GM23338 (cell line): ENCODE data around the gene TRIM61. TPM values are rescaled to one million over a fixed set of nuclear protein-coding genes. Genes with fewer than 3 reads are reported as not detected.

Source experiments
- ATAC-seq: fragments of 200-7000 bp; cut with Tn5 transposase; 3 replicates; pipeline ENCODE4 v1.9.1; 2020
- DNase-seq: peaks from one replicate; pipeline ENCODE4 v3.0.0-alpha.2; 2015; ENCODE audit warnings: low spot score
- H2AFZ ChIP-seq: fragments of 200-600 bp; sonication (generic); 2 replicates; pipeline ENCODE4 v1.8.0; 2016; ENCODE audit warnings: antibody characterized with exemption, mild to moderate bottlenecking, moderate library complexity
- H3F3A ChIP-seq: fragments of 200-600 bp; sonication (generic); replicated peaks from 2 replicates; pipeline ENCODE4 v1.8.0; 2017; ENCODE audit warnings: antibody characterized with exemption, mixed run types, low read depth
- H3K27ac ChIP-seq: fragments of 200-600 bp; sonication (generic); 2 replicates; pipeline ENCODE4 v1.6.1; 2016; ENCODE audit warnings: low read depth
- H3K27me3 ChIP-seq: fragments of 200-600 bp; sonication (generic); 2 replicates; pipeline ENCODE4 v1.8.0; 2016; ENCODE audit warnings: mild to moderate bottlenecking, mixed run types, moderate library complexity; ENCODE audit not compliant: insufficient read depth
- H3K36me3 ChIP-seq: fragments of 200-600 bp; sonication (generic); 2 replicates; pipeline ENCODE4 v1.8.0; 2016; ENCODE audit warnings: mild to moderate bottlenecking; ENCODE audit not compliant: insufficient read depth
- H3K4me1 ChIP-seq: fragments of 200-600 bp; sonication (generic); 2 replicates; pipeline ENCODE4 v1.8.0; 2016; ENCODE audit warnings: mild to moderate bottlenecking, moderate library complexity; ENCODE audit not compliant: insufficient read depth
- H3K4me2 ChIP-seq: fragments of 200-600 bp; sonication (generic); 2 replicates; pipeline ENCODE4 v1.7.1; 2017; ENCODE audit warnings: mixed run types
- H3K4me3 ChIP-seq: fragments of 200-600 bp; sonication (generic); 2 replicates; pipeline ENCODE4 v1.6.1; 2016; ENCODE audit warnings: mixed run types
- H3K79me2 ChIP-seq: fragments of 200-600 bp; sonication (generic); replicated peaks from 2 replicates; pipeline ENCODE4 v1.8.0; 2017; ENCODE audit warnings: mild to moderate bottlenecking; ENCODE audit not compliant: insufficient read depth
- H3K9me2 ChIP-seq: fragments of 200-600 bp; sonication (generic); 2 replicates; pipeline ENCODE4 v1.8.0; 2017; ENCODE audit not compliant: insufficient read depth
- H4K20me1 ChIP-seq: fragments of 200-600 bp; sonication (generic); replicated peaks from 2 replicates; pipeline ENCODE4 v1.8.0; 2017; ENCODE audit warnings: mild to moderate bottlenecking; ENCODE audit not compliant: insufficient read depth
- H3K27ac Mint-ChIP-seq: 2 replicates; pipeline ENCODE4 v1.8.0; 2020; ENCODE audit warnings: inconsistent platforms, mild to moderate bottlenecking, moderate library complexity, mixed read lengths
- H3K27me3 Mint-ChIP-seq: 3 replicates; pipeline ENCODE4 v1.8.0; 2022; ENCODE audit warnings: low read depth, mild to moderate bottlenecking, moderate library complexity, mixed read lengths, inconsistent platforms; ENCODE audit not compliant: insufficient read depth, poor library complexity
- H3K36me3 Mint-ChIP-seq: 3 replicates; pipeline ENCODE4 v1.8.0; 2021; ENCODE audit warnings: low read depth, mild to moderate bottlenecking, inconsistent platforms, moderate library complexity, mixed read lengths
- H3K4me1 Mint-ChIP-seq: 3 replicates; pipeline ENCODE4 v1.8.0; 2020; ENCODE audit warnings: mild to moderate bottlenecking, inconsistent platforms, mixed read lengths
- H3K4me3 Mint-ChIP-seq: 3 replicates; pipeline ENCODE4 v1.8.0; 2021; ENCODE audit warnings: moderate library complexity, mild to moderate bottlenecking, inconsistent platforms, mixed read lengths
- H3K9me3 Mint-ChIP-seq: 3 replicates; pipeline ENCODE4 v1.8.0; 2020; ENCODE audit warnings: moderate library complexity, mild to moderate bottlenecking, inconsistent platforms, mixed read lengths
- CREB1 ChIP-seq: fragments of 250-450 bp; sonication (Bioruptor Pico); IDR thresholded peaks from 2 replicates; pipeline ENCODE4 v1.5.0; 2020; ENCODE audit warnings: low read depth, mild to moderate bottlenecking, moderate library complexity
- EZH2 ChIP-seq: fragments of 200-600 bp; sonication (generic); IDR thresholded peaks from one replicate; pipeline ENCODE4 v1.8.0; 2017; ENCODE audit warnings: antibody characterized with exemption, mild to moderate bottlenecking, low read depth; ENCODE audit not compliant: unreplicated experiment
- EZH2phosphoT487 ChIP-seq: fragments of 200-600 bp; sonication (generic); IDR thresholded peaks from one replicate; pipeline ENCODE4 v1.8.1; 2018; ENCODE audit warnings: antibody characterized with exemption; ENCODE audit not compliant: unreplicated experiment
- JUNB ChIP-seq: IDR thresholded peaks from one replicate; pipeline ENCODE4 v1.6.1; 2016; ENCODE audit warnings: antibody characterized with exemption; ENCODE audit not compliant: unreplicated experiment
- NANOG ChIP-seq: IDR thresholded peaks from 2 replicates; pipeline ENCODE4 v1.6.1; 2016; ENCODE audit warnings: antibody characterized with exemption, borderline replicate concordance
- POLR2AphosphoS5 ChIP-seq: IDR thresholded peaks from 2 replicates; pipeline ENCODE4 v1.6.1; 2016; ENCODE audit warnings: antibody characterized with exemption, low read depth
- STAT1 ChIP-seq: IDR thresholded peaks from one replicate; pipeline ENCODE4 v1.6.1; 2016; ENCODE audit warnings: antibody characterized with exemption; ENCODE audit not compliant: unreplicated experiment
- ZNF114 ChIP-seq: fragments of 250-450 bp; sonication (Bioruptor Pico); IDR thresholded peaks from 2 replicates; pipeline ENCODE4 v1.5.0; 2020; ENCODE audit warnings: mild to moderate bottlenecking, moderate library complexity
- ZNF331 ChIP-seq: fragments of 250-450 bp; sonication (Bioruptor Pico); IDR thresholded peaks from 2 replicates; pipeline ENCODE4 v1.5.0; 2020; ENCODE audit warnings: low read depth, mild to moderate bottlenecking, moderate library complexity
- polyA plus RNA-seq: library from polyadenylated mRNA; unstranded; fragments of >200 nt; fragmentation: Nextera tagmentation; extraction: Ambion mirVana; gene quantifications from 2 replicates; pipeline ENCODE4 v1.2.1, GENCODE V29; 2016
- total RNA-seq: library from RNA; depleted of rRNA; stranded (reverse); fragments of >200 nt; shearing (Covaris generic); gene quantifications from 2 replicates; pipeline ENCODE4 v1.2.3, GENCODE V29; 2014
- TF ChIP-seq, protein P1 (sequence below): fragments of 250-450 bp; sonication (Bioruptor Pico); IDR thresholded peaks from 2 replicates; pipeline ENCODE4 v1.5.0; 2020; ENCODE audit warnings: mild to moderate bottlenecking, moderate library complexity
- TF ChIP-seq, protein P2 (sequence below): IDR thresholded peaks from 2 replicates; pipeline ENCODE4 v1.6.1; 2016; ENCODE audit warnings: antibody characterized with exemption
- TF ChIP-seq, protein P3 (sequence below): IDR thresholded peaks from one replicate; pipeline ENCODE4 v1.6.1; 2018; ENCODE audit warnings: antibody characterized with exemption; ENCODE audit not compliant: unreplicated experiment
- TF ChIP-seq, protein P4 (sequence below), 2 experiments: fragments of 200-600 bp in 1 of 2; sonication (generic) in 1 of 2; conservative IDR thresholded peaks; 2 replicates each; pipeline versions ENCODE4 v1.5.1 to v1.6.1; 2016 to 2017; ENCODE audit warnings: antibody characterized with exemption in 2 of 2, low read depth in 2 of 2, mild to moderate bottlenecking in 2 of 2, moderate library complexity in 1 of 2

Gene TRIM61
- total and polyA plus RNA-seq, 2 experiments from 2014 or later: 0.38 TPM; not detected in 1

DNA sequence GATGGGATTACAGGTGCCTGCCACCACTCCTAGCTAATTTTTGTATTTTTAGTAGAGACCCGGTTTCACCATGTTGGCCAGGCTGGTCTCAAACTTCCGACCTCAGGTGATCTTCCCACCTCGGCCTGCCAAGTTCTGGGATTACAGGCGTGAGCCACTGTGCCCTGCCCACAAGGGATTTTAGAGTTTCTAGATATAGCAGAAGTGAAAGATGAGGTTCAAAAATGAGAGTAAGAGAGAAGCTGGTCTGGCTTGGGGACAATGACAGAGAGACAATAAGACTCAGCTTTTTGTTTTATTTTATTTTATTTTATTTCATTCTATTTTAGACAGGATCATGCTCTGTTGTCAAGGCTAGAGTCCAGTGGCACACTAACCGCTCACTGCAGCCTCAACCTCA is 30.6 kb downstream of the TRIM61 start:
- Histone ChIP-seq H3K9me2 (peaks cover 10% of the 10 kb centered on the region; the same call in 1 of the 2 replicates), H4K20me1 (no peaks in the 10 kb centered on the region), H3K36me3 (no peaks in the 10 kb centered on the region), H3K27ac (no peak overlapping the region), H3K4me3 (no peak overlapping the region), H3F3A (0 out of 2 replicates have a peak, but pooled peaks cover 3% of the 10 kb centered on the region), H3K27me3 (no peaks in the 10 kb centered on the region), H3K4me1 (no peaks in the 10 kb centered on the region), H3K79me2 (no peaks in the 10 kb centered on the region), H3K4me2 (no peak overlapping the region), H2AFZ (no peak overlapping the region)
- Mint-ChIP-seq H3K36me3 (no peaks in the 10 kb centered on the region), H3K9me3 (no peaks in the 10 kb centered on the region), H3K27ac (no peak overlapping the region), H3K27me3 (peaks cover 1% of the 10 kb centered on the region), H3K4me3 (no peak overlapping the region), H3K4me1 (no peaks in the 10 kb centered on the region)
- no peak for DNase-seq
- no peak for TF ChIP-seq EZH2
- TF ChIP-seq CREB1: no peak
- TF ChIP-seq, protein P1, sequence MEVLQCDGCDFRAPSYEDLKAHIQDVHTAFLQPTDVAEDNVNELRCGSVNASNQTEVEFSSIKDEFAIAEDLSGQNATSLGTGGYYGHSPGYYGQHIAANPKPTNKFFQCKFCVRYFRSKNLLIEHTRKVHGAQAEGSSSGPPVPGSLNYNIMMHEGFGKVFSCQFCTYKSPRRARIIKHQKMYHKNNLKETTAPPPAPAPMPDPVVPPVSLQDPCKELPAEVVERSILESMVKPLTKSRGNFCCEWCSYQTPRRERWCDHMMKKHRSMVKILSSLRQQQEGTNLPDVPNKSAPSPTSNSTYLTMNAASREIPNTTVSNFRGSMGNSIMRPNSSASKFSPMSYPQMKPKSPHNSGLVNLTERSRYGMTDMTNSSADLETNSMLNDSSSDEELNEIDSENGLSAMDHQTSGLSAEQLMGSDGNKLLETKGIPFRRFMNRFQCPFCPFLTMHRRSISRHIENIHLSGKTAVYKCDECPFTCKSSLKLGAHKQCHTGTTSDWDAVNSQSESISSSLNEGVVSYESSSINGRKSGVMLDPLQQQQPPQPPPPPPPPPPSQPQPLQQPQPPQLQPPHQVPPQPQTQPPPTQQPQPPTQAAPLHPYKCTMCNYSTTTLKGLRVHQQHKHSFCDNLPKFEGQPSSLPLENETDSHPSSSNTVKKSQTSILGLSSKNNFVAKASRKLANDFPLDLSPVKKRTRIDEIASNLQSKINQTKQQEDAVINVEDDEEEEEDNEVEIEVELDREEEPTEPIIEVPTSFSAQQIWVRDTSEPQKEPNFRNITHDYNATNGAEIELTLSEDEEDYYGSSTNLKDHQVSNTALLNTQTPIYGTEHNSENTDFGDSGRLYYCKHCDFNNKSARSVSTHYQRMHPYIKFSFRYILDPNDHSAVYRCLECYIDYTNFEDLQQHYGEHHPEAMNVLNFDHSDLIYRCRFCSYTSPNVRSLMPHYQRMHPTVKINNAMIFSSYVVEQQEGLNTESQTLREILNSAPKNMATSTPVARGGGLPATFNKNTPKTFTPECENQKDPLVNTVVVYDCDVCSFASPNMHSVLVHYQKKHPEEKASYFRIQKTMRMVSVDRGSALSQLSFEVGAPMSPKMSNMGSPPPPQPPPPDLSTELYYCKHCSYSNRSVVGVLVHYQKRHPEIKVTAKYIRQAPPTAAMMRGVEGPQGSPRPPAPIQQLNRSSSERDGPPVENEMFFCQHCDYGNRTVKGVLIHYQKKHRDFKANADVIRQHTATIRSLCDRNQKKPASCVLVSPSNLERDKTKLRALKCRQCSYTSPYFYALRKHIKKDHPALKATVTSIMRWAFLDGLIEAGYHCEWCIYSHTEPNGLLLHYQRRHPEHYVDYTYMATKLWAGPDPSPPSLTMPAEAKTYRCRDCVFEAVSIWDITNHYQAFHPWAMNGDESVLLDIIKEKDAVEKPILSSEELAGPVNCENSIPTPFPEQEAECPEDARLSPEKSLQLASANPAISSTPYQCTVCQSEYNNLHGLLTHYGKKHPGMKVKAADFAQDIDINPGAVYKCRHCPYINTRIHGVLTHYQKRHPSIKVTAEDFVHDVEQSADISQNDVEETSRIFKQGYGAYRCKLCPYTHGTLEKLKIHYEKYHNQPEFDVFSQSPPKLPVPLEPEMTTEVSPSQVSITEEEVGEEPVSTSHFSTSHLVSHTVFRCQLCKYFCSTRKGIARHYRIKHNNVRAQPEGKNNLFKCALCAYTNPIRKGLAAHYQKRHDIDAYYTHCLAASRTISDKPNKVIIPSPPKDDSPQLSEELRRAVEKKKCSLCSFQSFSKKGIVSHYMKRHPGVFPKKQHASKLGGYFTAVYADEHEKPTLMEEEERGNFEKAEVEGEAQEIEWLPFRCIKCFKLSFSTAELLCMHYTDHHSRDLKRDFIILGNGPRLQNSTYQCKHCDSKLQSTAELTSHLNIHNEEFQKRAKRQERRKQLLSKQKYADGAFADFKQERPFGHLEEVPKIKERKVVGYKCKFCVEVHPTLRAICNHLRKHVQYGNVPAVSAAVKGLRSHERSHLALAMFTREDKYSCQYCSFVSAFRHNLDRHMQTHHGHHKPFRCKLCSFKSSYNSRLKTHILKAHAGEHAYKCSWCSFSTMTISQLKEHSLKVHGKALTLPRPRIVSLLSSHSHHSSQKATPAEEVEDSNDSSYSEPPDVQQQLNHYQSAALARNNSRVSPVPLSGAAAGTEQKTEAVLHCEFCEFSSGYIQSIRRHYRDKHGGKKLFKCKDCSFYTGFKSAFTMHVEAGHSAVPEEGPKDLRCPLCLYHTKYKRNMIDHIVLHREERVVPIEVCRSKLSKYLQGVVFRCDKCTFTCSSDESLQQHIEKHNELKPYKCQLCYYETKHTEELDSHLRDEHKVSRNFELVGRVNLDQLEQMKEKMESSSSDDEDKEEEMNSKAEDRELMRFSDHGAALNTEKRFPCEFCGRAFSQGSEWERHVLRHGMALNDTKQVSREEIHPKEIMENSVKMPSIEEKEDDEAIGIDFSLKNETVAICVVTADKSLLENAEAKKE (CRISPR knock-in tag): no peak
- no peak for TF ChIP-seq NANOG
- TF ChIP-seq STAT1: no peak
- TF ChIP-seq EZH2phosphoT487: no peak
- TF ChIP-seq ZNF331 (CRISPR knock-in tag): no peak
- no peak for TF ChIP-seq JUNB
- TF ChIP-seq, protein P2, sequence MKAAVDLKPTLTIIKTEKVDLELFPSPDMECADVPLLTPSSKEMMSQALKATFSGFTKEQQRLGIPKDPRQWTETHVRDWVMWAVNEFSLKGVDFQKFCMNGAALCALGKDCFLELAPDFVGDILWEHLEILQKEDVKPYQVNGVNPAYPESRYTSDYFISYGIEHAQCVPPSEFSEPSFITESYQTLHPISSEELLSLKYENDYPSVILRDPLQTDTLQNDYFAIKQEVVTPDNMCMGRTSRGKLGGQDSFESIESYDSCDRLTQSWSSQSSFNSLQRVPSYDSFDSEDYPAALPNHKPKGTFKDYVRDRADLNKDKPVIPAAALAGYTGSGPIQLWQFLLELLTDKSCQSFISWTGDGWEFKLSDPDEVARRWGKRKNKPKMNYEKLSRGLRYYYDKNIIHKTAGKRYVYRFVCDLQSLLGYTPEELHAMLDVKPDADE: no peak
- TF ChIP-seq, protein P3, sequence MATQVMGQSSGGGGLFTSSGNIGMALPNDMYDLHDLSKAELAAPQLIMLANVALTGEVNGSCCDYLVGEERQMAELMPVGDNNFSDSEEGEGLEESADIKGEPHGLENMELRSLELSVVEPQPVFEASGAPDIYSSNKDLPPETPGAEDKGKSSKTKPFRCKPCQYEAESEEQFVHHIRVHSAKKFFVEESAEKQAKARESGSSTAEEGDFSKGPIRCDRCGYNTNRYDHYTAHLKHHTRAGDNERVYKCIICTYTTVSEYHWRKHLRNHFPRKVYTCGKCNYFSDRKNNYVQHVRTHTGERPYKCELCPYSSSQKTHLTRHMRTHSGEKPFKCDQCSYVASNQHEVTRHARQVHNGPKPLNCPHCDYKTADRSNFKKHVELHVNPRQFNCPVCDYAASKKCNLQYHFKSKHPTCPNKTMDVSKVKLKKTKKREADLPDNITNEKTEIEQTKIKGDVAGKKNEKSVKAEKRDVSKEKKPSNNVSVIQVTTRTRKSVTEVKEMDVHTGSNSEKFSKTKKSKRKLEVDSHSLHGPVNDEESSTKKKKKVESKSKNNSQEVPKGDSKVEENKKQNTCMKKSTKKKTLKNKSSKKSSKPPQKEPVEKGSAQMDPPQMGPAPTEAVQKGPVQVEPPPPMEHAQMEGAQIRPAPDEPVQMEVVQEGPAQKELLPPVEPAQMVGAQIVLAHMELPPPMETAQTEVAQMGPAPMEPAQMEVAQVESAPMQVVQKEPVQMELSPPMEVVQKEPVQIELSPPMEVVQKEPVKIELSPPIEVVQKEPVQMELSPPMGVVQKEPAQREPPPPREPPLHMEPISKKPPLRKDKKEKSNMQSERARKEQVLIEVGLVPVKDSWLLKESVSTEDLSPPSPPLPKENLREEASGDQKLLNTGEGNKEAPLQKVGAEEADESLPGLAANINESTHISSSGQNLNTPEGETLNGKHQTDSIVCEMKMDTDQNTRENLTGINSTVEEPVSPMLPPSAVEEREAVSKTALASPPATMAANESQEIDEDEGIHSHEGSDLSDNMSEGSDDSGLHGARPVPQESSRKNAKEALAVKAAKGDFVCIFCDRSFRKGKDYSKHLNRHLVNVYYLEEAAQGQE: no peak
- no peak for TF ChIP-seq POLR2AphosphoS5
- no peak for TF ChIP-seq ZNF114 (CRISPR knock-in tag)
- TF ChIP-seq, protein P4, sequence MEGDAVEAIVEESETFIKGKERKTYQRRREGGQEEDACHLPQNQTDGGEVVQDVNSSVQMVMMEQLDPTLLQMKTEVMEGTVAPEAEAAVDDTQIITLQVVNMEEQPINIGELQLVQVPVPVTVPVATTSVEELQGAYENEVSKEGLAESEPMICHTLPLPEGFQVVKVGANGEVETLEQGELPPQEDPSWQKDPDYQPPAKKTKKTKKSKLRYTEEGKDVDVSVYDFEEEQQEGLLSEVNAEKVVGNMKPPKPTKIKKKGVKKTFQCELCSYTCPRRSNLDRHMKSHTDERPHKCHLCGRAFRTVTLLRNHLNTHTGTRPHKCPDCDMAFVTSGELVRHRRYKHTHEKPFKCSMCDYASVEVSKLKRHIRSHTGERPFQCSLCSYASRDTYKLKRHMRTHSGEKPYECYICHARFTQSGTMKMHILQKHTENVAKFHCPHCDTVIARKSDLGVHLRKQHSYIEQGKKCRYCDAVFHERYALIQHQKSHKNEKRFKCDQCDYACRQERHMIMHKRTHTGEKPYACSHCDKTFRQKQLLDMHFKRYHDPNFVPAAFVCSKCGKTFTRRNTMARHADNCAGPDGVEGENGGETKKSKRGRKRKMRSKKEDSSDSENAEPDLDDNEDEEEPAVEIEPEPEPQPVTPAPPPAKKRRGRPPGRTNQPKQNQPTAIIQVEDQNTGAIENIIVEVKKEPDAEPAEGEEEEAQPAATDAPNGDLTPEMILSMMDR (conservative IDR thresholded peaks at IDR 0.05; ENCODE audit: low read depth in 2 of 2): no peak
- ATAC-seq: no peak
